ENCODE measurements around the gene MAD1L1.

Gene MAD1L1

GRCh38 chr7:2104107-2104710, 128.5 kb downstream of the MAD1L1 start:
- Histone ChIP-seq H3K9ac (ENCODE audit: low read depth, low read length) (peak overlapping the region; percentile 16; the same call in 1 of the 2 replicates), H3K4me3 (ENCODE audit: low read length) (no peak overlapping the region), H3K4me1 (ENCODE audit: insufficient read depth, low read length) (peaks cover 18% of the 10 kb centered on the region; the same call in 1 of the 2 replicates), H3K9me3 (ENCODE audit: insufficient read depth, low read depth, low read length) (no peaks in the 10 kb centered on the region), H3K36me3 (ENCODE audit: insufficient read depth, low read depth, low read length) (no peaks in the 10 kb centered on the region), H3K27ac (ENCODE audit: low read length) (peak overlapping the region; percentile 36), H3K27me3 (ENCODE audit: insufficient read depth, low read length) (no peaks in the 10 kb centered on the region)

DNA sequence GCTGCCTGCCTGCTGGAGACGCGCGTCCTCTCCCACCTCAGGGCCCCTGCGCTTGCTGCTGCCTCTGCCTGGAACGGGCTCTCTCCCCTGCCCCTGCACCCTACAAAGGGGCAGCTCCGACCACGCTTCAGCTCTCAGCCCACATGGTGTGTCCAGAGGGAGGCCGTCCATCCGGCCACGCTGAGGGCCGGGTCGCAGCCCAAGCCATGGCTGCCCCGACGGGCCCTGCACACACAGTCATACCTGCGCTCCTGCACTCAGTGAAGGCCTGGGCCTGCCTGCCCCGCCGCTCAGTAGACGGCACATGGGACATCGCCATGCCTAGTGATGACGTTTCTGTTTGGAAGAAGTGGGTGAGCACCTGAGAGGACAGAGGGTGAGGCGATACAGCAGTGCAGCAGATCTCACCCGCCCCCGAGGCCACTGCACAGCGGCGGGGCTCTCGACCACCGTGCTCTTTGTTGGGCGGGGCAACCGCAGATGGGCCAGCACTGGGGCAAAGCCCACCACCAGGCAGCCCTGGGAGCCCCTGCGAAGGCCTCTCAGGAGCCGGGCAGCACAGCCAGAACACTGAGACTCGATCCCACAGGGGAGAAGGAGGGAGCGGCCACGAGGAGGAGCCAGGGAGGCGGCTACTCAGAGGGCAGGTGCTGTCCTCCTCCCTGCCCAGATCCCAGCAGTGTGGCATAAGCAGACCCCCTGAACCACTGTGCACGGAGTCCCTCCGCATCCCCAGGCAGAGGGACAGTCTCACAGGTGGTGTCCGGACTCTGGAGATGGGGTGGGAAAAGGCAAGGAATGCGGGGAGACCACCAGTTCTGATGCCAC, 129.5 kb downstream of the MAD1L1 start:
- Histone ChIP-seq H3K9me3 (ENCODE audit: insufficient read depth, low read depth, low read length) (no peaks in the 10 kb centered on the region), H3K27ac (ENCODE audit: low read length) (peak overlapping the region; percentile 36), H3K4me3 (ENCODE audit: low read length) (no peak overlapping the region), H3K4me1 (ENCODE audit: insufficient read depth, low read length) (peaks cover 12% of the 10 kb centered on the region; the same call in 1 of the 2 replicates), H3K9ac (ENCODE audit: low read depth, low read length) (peak overlapping the region; percentile 16), H3K27me3 (ENCODE audit: insufficient read depth, low read length) (no peaks in the 10 kb centered on the region), H3K36me3 (ENCODE audit: insufficient read depth, low read depth, low read length) (no peaks in the 10 kb centered on the region)

DNA sequence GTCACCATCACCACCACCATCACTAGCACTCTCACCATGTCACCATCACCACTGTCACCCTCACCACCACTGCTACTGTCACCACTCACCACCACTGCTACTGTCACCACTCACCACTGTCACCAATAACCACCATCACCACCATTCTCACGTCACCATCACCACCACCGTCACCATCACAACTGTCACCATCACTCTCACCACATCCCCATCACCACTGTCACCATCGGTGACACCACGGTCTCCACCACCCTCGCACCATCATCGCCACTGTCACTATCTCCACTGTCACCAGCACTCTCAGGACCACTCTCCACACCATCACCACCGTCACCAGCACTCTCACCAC, 130.4 kb downstream of the MAD1L1 start:
- no peak overlapping the region for H3K9ac ChIP-seq (ENCODE audit: low read depth, low read length)
- no peak overlapping the region for H3K4me3 ChIP-seq (ENCODE audit: low read length)
- H3K27ac ChIP-seq (ENCODE audit: low read length), result no peak overlapping the region
- no peaks in the 10 kb centered on the region for H3K9me3 ChIP-seq (ENCODE audit: insufficient read depth, low read depth, low read length)
- H3K27me3 ChIP-seq (ENCODE audit: insufficient read depth, low read length), result no peaks in the 10 kb centered on the region
- no peaks in the 10 kb centered on the region for H3K36me3 ChIP-seq (ENCODE audit: insufficient read depth, low read depth, low read length)
- H3K4me1 ChIP-seq (ENCODE audit: insufficient read depth, low read length), result peaks cover 12% of the 10 kb centered on the region; the same call in 1 of the 2 replicates

DNA sequence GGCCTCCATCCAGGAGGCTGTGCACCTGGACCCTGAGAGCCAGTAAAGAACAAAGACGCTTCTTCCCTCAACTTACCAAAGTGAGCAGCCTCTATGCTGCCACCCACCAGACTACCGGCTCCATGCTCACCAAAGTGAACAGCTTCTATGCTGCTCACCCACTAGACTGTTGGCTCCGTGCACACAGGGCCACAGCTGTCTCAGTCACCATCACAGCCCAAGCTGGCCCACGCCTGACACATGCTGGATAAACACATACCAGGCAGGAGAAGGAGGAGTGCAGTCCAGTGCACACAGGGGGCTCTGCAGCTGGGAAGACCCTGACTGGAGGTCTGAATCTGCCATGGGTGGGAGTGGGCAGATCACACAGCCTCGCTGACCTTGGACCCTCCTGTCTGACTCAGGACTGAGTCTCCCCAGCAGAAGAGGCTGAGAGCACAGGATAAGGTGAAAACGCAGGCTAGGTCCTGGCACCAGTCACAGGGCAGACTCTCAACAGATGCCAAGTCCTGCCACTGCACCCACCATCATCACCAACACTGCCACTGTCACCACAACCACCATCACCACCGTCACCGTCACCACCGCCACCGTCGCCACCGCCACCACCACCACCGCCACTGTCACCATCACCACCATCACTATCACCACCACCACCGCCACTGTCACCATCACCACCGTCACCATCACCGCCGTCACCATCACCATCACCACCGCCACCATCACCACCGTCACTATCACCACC, 130.9 kb downstream of the MAD1L1 start:
- H3K36me3 ChIP-seq (ENCODE audit: insufficient read depth, low read depth, low read length), result no peaks in the 10 kb centered on the region
- H3K27ac ChIP-seq (ENCODE audit: low read length), result no peak overlapping the region
- H3K4me3 ChIP-seq (ENCODE audit: low read length), result no peak overlapping the region
- H3K9ac ChIP-seq (ENCODE audit: low read depth, low read length), result no peak overlapping the region
- H3K4me1 ChIP-seq (ENCODE audit: insufficient read depth, low read length), result peaks cover 12% of the 10 kb centered on the region; the same call in 1 of the 2 replicates
- no peaks in the 10 kb centered on the region for H3K27me3 ChIP-seq (ENCODE audit: insufficient read depth, low read length)
- H3K9me3 ChIP-seq (ENCODE audit: insufficient read depth, low read depth, low read length), result no peaks in the 10 kb centered on the region

GRCh38 chr7:2100278-2101208, 132.2 kb downstream of the MAD1L1 start:
- Histone ChIP-seq H3K4me1 (ENCODE audit: insufficient read depth, low read length) (peaks cover 12% of the 10 kb centered on the region; the same call in 1 of the 2 replicates), H3K9ac (ENCODE audit: low read depth, low read length) (no peak overlapping the region), H3K27ac (ENCODE audit: low read length) (no peak overlapping the region), H3K9me3 (ENCODE audit: insufficient read depth, low read depth, low read length) (no peaks in the 10 kb centered on the region), H3K36me3 (ENCODE audit: insufficient read depth, low read depth, low read length) (no peaks in the 10 kb centered on the region), H3K4me3 (ENCODE audit: low read length) (no peak overlapping the region), H3K27me3 (ENCODE audit: insufficient read depth, low read length) (no peaks in the 10 kb centered on the region)

DNA sequence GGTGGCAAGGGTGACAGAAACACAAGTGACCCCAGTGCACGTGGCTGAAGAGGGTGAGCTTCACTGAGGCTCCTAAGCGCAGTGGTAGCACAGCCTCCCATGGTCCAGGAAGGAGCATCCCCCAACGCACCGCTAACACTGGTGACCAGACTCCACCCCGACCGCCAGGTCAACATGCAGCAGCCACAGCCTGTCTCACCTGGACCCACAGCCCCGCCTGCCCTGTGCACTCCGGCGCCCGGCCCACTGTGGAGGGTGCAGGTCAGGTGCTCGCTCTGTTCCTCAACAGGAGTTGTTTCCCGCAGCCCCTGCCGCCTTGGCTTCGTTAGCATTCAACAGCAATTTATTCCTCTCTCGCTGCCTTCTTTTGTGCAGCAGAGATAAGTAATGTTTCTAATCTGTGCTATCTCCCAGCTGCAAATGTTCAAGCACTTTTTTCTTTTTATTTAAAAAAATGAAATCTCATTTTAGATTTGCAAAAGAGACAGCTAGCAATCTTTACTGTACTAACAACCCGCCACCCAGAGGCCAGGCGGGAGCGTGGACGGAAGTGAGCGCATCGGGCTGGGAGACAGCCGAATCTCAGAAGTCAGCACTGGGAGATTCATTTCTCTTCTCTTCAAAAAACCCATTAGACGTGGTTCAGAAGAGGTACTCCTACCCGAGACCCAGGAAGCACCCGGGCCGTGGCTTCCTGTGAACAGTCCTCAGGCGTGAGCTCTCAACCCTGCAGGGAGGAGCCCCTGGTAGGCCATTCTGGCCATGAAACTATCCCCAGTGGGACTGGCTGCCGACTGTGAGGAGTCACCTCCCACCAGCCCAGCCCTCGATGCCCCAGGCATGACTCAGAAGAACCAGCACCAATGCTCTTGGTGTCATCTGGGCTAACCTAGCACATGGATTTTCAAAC, 133.4 kb downstream of the MAD1L1 start:
- H3K9me3 ChIP-seq (ENCODE audit: insufficient read depth, low read depth, low read length), result no peaks in the 10 kb centered on the region
- H3K9ac ChIP-seq (ENCODE audit: low read depth, low read length), result no peak overlapping the region
- H3K27ac ChIP-seq (ENCODE audit: low read length), result no peak overlapping the region

DNA sequence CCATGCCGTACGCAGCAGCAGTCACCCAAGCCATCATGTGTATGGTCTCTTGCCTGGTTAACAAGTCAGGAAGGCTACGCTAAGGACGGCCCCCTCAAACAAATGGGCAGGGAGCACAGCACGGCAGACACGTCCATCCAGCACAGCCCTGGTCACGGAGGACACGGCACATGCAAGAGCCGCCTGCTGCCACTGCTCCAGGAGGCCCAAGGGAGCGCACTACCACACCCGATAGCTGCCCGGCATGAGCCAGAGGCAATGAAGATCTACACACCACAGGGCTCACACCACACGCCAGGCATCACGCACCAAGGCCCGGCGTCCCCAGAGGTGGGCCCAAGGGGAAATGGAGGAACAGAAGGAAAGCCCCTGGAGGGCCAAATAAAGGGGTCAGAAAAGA, 134.2 kb downstream of the MAD1L1 start:
- Histone ChIP-seq H3K27me3 (ENCODE audit: insufficient read depth, low read length) (no peaks in the 10 kb centered on the region), H3K4me3 (ENCODE audit: low read length) (no peak overlapping the region), H3K4me1 (ENCODE audit: insufficient read depth, low read length) (no peaks in the 10 kb centered on the region), H3K27ac (ENCODE audit: low read length) (no peak overlapping the region), H3K9ac (ENCODE audit: low read depth, low read length) (no peak overlapping the region), H3K36me3 (ENCODE audit: insufficient read depth, low read depth, low read length) (0 out of 2 replicates have a peak, but pooled peaks cover 4% of the 10 kb centered on the region), H3K9me3 (ENCODE audit: insufficient read depth, low read depth, low read length) (no peaks in the 10 kb centered on the region)

More for the DNA sequence above, 133.4 kb downstream of the MAD1L1 start:
- peaks cover 5% of the 10 kb centered on the region; the same call in 1 of the 2 replicates for H3K4me1 ChIP-seq (ENCODE audit: insufficient read depth, low read length)
- H3K36me3 ChIP-seq (ENCODE audit: insufficient read depth, low read depth, low read length), result no peaks in the 10 kb centered on the region
- no peak overlapping the region for H3K4me3 ChIP-seq (ENCODE audit: low read length)
- no peaks in the 10 kb centered on the region for H3K27me3 ChIP-seq (ENCODE audit: insufficient read depth, low read length)

- Histone ChIP-seq H3K9me3 (ENCODE audit: insufficient read depth, low read depth, low read length) (no peaks in the 10 kb centered on the region), H3K9ac (ENCODE audit: low read depth, low read length) (no peak overlapping the region), H3K4me3 (ENCODE audit: low read length) (no peak overlapping the region), H3K27ac (ENCODE audit: low read length) (no peak overlapping the region), H3K4me1 (ENCODE audit: insufficient read depth, low read length) (no peaks in the 10 kb centered on the region), H3K27me3 (ENCODE audit: insufficient read depth, low read length) (no peaks in the 10 kb centered on the region), H3K36me3 (ENCODE audit: insufficient read depth, low read depth, low read length) (0 out of 2 replicates have a peak, but pooled peaks cover 8% of the 10 kb centered on the region)
Observed at GRCh38 chr7:2098056-2098455, 134.7 kb downstream of the MAD1L1 start.

DNA sequence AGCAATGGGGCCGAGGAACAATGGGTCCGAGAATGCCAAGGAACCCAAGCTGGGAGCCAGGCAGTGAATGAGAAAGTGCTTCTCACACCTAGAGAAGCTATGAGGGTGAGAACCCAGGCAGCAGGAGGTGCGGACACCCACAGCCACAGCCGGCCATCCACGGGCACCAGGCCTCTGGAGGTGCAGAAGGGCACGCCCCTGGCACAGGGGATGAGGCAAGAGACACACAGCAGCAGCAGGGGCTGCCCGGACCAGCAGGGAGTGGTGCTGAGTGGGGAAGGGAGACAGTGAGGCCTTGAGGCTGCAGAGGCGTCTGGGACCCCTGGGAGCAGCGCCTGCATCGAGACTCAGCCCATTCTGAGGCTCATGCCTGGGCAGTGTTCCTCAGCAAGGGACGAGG, 135.3 kb downstream of the MAD1L1 start:
- Histone ChIP-seq H3K4me3 (ENCODE audit: low read length) (no peak overlapping the region), H3K36me3 (ENCODE audit: insufficient read depth, low read depth, low read length) (0 out of 2 replicates have a peak, but pooled peaks cover 8% of the 10 kb centered on the region), H3K9me3 (ENCODE audit: insufficient read depth, low read depth, low read length) (no peaks in the 10 kb centered on the region), H3K9ac (ENCODE audit: low read depth, low read length) (no peak overlapping the region), H3K27me3 (ENCODE audit: insufficient read depth, low read length) (no peaks in the 10 kb centered on the region), H3K4me1 (ENCODE audit: insufficient read depth, low read length) (no peaks in the 10 kb centered on the region), H3K27ac (ENCODE audit: low read length) (no peak overlapping the region)

DNA sequence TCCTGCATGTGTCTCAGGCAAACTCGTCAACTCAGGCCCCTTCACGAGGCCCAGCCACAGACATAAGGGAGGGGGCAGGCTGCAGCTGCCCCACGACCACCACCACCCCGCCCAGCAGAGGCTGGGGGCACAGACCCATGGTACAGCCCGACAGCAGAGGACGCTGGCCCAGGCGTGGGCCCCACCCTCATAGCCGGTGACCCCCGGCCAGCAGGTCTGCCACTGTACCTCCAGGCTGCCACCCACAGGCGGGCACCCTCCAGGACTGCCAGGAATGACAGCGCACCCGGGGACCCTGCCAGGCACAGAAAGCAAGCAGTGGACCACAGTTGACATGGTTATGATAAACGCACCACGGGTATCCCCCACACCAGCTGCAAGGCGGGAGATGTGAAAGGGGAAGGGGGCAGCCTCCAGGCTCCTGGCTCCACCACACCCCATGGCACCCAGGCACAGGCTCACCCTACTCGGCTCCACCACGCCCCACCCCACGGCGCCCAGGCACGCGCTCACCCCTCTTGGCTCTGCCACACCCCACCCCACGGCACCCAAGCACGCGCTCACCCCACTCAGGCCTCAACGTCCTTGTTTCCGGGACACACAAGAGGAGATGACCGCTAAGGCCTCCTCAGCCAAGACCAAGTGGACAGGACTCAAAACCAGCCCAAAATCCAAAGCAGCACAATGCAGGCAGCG, 135.9 kb downstream of the MAD1L1 start:
- H3K9ac ChIP-seq (ENCODE audit: low read depth, low read length), result no peak overlapping the region
- no peaks in the 10 kb centered on the region for H3K27me3 ChIP-seq (ENCODE audit: insufficient read depth, low read length)
- H3K4me3 ChIP-seq (ENCODE audit: low read length), result no peak overlapping the region
- H3K4me1 ChIP-seq (ENCODE audit: insufficient read depth, low read length), result no peaks in the 10 kb centered on the region
- no peak overlapping the region for H3K27ac ChIP-seq (ENCODE audit: low read length)
- H3K36me3 ChIP-seq (ENCODE audit: insufficient read depth, low read depth, low read length), result 0 out of 2 replicates have a peak, but pooled peaks cover 8% of the 10 kb centered on the region
- H3K9me3 ChIP-seq (ENCODE audit: insufficient read depth, low read depth, low read length), result no peaks in the 10 kb centered on the region
